ENCODE data around the gene ZBTB24.
"Not testable (repeated sequence)": the region's sequence is repeated elsewhere in the genome, so short reads cannot be mapped to it uniquely, and the experiment has no call there.

Gene ZBTB24

GRCh38 chr6:109482905-109483734 is at the start of gene ZBTB24:
Gene ZBTB24, minus strand, starts transcription at chr6:109483219. Its CDS starts 1,193 bp downstream, at chr6:109482026.
- DNase-seq, result peak; percentile 87

- DNase-seq, result no peak
These were observed 48.4 kb upstream of the ZBTB24 start for GRCh38 chr6:109531446-109531845.

GRCh38 chr6:109527989-109528388 is 45.0 kb upstream of the ZBTB24 start:
- DNase-seq, result no peak

GRCh38 chr6:109526905-109527628 is 44.0 kb upstream of the ZBTB24 start:
- peak; percentile 64 for DNase-seq

GRCh38 chr6:109524129-109524528 is 41.1 kb upstream of the ZBTB24 start:
- no peak for DNase-seq

GRCh38 chr6:109523478-109523877 is 40.5 kb upstream of the ZBTB24 start:
- no peak for DNase-seq

GRCh38 chr6:109521080-109521479 is 38.1 kb upstream of the ZBTB24 start:
- DNase-seq, result no peak

- not testable (repeated sequence) for DNase-seq
These were observed 36.6 kb upstream of the ZBTB24 start for GRCh38 chr6:109519647-109520046.

- no peak for DNase-seq
These were observed 33.9 kb upstream of the ZBTB24 start for GRCh38 chr6:109516929-109517328.

- DNase-seq, result peak; percentile 16
These were observed 32.9 kb upstream of the ZBTB24 start for GRCh38 chr6:109515781-109516409.

- no peak for DNase-seq
These were observed 31.9 kb upstream of the ZBTB24 start for GRCh38 chr6:109514946-109515345.

GRCh38 chr6:109513571-109514071 is 30.6 kb upstream of the ZBTB24 start:
- DNase-seq, result no peak

GRCh38 chr6:109512271-109512817 is 29.3 kb upstream of the ZBTB24 start:
- DNase-seq, result no peak

- no peak for DNase-seq
These were observed 28.8 kb upstream of the ZBTB24 start for GRCh38 chr6:109511832-109512231.

GRCh38 chr6:109510358-109510757 is 27.3 kb upstream of the ZBTB24 start:
- no peak for DNase-seq

GRCh38 chr6:109508166-109508860 is 25.3 kb upstream of the ZBTB24 start:
- DNase-seq, result no peak

- DNase-seq, result no peak
These were observed 24.6 kb upstream of the ZBTB24 start for GRCh38 chr6:109507490-109508072.

- DNase-seq, result no peak
These were observed 23.8 kb upstream of the ZBTB24 start for GRCh38 chr6:109506841-109507240.

- no peak for DNase-seq
These were observed 23.3 kb upstream of the ZBTB24 start for GRCh38 chr6:109506314-109506713.

- DNase-seq, result no peak
These were observed 20.6 kb upstream of the ZBTB24 start for GRCh38 chr6:109503327-109504224.

- DNase-seq, result no peak
These were observed 15.9 kb upstream of the ZBTB24 start for GRCh38 chr6:109498936-109499335.
